T47D (cell line): Measurements from ENCODE around the gene FAM236C.
"Not testable (repeated sequence)": the region's sequence is repeated elsewhere in the genome, so short reads cannot be mapped to it uniquely, and the experiment has no call there.

ENCODE experiments used
- DNase-seq, 2 experiments: peaks; one replicate each; pipeline versions ENCODE4 v3.0.0 to v3.0.0-alpha.2; 2011 to 2012; ENCODE audit warnings: low read depth in 1 of 2, low spot score in 1 of 2
- in situ Hi-C: cut with HindIII; loops from 2 replicates; pipeline ENCODE4 v1.10.0; 2016; ENCODE audit warnings: low sequenced_read_pairs, low pct_unique_long_range_greater_than_20kb

Gene FAM236C

DNA sequence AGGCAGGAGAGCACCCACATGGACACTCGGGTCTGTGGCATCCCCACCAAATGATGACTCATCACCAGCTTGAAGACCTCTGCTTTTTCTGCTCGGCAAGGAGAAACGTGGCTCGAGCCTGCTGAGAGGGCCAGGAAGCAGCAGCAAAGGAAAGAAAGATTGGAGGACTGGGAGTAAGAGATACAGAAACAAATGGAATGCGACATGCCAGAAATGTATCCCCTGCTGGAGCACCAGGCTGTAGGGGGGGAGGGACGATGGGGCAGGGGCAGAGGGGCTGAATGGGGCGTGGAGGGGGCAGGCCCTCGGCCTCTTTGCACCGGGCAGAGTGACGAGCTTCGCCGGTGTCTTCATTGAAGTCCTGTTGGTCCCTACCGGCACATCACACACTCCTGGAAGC, at the start of gene FAM236C:
Gene FAM236C, plus strand, starts transcription at position 301 of the 400 bp plus-strand sequence. CDS start 100 bp downstream, outside the sequence.
- in situ Hi-C loops, DNase-seq: not testable (repeated sequence)

DNA sequence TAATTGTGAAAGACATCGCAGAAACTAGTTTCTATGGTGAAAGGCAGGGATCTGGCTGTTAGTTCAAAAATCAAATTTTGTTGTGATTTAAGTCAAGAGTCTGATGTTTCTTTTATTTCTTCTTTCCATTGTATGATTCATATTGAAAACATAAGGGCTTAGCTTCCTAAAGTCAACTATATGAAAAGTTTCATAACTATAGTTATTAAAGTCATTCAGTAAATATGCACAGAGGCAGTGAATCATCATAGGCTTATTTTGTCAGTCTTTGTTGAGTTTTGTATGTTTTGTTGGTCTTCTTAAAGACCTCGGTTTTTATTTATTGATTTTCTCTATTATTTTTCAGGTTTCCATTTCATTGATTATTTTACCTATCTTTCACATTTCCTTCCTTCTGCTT, 29.5 kb upstream of the FAM236C start:
- in situ Hi-C loops, DNase-seq: not testable (repeated sequence)

DNA sequence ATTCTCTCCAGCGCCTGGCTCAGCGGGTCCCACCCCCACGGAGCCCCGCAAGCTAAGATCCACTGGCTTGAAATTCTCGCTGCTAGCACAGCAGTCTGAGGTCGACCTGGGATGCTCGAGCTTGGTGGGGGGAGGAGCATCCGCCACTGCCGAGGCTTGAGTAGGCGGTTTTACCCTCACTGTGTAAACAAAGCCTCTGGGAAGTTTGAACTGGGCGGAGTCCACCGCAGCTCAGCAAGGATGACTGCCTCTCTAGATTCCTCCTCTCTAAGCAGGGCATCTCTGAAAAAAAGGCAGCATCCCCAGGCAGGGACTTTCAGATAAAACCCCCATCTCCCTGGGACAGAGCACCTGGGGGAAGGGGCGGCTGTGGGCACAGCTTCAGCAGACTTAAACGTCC, 22.7 kb upstream of the FAM236C start:
- in situ Hi-C loops, DNase-seq: not testable (repeated sequence)

- in situ Hi-C loops, DNase-seq: not testable (repeated sequence)
Measured at GRCh38 chrX:72916096-72916495, 3.7 kb downstream of the FAM236C start.

GRCh38 chrX:72932283-72932682, 19.9 kb downstream of the FAM236C start:
- DNase-seq, in situ Hi-C loops: not testable (repeated sequence)

- DNase-seq, in situ Hi-C loops: not testable (repeated sequence)
Measured at GRCh38 chrX:72936455-72936854, 24.0 kb downstream of the FAM236C start.

DNA sequence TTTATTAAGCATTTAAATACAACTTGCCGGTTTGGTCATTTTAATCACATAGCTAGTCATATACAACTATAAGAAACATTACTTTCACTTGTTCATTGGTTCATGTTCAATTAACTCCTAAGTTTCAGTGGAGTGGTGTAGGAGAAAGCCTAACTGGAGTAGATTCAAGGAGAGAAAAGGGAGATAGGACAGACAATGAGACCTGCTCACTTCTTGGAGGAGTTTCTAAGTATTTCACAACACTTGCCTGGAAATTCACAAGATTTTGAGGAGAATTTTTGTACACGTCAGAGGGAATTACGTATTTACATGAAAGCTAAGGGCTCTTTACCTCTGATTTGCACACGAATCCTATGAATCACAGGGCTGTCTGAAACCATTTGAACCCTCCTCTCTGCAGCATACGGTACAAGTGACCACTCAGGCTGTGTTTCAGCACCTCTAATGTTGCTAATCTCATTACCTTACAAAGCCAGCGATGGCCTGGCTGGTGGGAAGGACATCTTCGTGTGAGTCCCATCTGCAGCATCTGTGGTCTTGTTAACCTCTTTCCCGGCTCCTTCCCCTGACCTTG, 24.6 kb downstream of the FAM236C start:
- in situ Hi-C loops, DNase-seq: not testable (repeated sequence)

DNA sequence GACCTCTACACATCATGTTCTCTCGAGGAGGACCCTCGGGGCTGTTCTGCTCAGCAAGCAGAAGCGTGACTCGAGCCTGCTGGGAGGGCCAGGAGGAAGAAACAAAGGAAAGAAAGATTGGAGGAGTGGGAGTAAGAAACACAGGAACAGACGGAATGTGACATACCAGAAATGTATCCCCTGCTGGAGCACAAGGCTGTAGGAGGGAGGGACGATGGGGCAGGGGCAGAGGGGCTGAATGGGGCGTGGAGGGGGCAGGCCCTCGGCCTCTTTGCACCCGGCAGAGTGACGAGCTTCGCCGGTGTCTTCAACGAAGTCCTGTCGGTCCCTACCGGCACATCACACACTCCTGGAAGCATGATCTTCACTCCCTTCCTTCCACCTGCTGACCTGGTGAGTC, 25.5 kb downstream of the FAM236C start, which contains the start of gene FAM236A:
Gene FAM236A, plus strand, starts transcription at position 301 of the 400 bp plus-strand sequence. Its CDS starts 57 bp downstream, at position 358.
- in situ Hi-C loops, DNase-seq: not testable (repeated sequence)

- in situ Hi-C loops, result not testable (repeated sequence)
Measured at GRCh38 chrX:72942272-72942671, 29.9 kb downstream of the FAM236C start.

DNA sequence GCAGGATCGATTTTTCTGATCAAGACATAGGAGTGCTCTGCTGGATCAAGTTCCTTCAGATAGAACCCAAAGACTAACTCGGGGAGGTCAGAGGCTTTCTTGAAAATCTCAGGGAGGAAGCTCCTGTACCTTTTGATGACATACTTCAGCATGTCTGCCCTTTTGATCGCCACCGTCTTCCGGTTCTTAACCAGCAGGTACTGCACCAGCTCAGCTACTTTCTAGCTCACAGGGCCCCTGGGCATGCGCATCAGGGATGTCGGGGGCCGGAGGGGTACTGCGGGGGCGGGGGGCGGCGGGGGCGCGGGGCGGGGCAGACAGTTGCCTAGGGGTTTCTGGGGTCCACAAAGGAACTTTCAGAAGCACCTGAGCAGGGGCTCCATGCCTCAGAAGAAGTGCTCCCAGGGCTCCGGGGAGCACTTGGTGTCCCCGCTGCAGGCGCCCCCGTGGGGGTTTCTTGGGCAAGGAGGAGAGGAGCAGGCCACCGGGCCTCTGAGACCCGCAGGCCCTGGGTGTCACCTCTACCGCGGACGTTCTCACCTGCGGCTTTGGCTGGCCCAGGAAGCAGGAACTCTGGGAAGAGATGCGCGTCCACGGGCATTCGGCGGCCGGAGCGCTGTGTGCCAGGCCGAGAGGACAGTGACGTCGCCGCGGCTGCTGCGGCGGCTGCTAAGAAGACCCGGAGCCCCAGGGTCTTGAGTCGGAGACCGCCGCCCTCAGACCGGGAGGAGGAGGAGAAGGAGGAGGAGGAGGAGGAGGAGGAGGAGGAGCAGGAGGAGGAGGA, 30.8 kb downstream of the FAM236C start:
- in situ Hi-C loops, DNase-seq: not testable (repeated sequence)

More at GRCh38 chrX:72942272-72942671, 29.9 kb downstream of the FAM236C start:
- not testable (repeated sequence) for DNase-seq

DNA sequence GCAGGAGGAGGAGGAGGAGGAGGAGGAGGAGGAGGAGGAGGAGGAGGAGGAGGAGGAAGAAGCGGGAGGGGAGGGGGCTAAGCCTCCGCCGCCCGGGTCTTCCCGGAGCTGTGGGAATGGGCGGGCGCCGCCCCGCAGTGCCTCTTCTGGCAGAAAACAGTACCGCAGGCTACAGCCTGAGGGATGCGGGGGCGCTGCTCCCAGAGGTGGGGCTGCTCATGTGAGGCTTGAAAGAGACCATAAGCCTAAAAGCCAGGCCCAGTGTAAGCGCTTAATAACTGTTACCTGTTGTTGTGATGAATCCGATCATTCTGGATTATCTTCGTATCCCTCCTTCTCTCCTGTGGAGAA, 31.4 kb downstream of the FAM236C start, which contains the start of gene DMRTC1:
Gene DMRTC1, minus strand, starts transcription at position 19 of the 351 bp plus-strand sequence. CDS start 68,143 bp downstream, outside the sequence.
- in situ Hi-C loops, DNase-seq: not testable (repeated sequence)

DNA sequence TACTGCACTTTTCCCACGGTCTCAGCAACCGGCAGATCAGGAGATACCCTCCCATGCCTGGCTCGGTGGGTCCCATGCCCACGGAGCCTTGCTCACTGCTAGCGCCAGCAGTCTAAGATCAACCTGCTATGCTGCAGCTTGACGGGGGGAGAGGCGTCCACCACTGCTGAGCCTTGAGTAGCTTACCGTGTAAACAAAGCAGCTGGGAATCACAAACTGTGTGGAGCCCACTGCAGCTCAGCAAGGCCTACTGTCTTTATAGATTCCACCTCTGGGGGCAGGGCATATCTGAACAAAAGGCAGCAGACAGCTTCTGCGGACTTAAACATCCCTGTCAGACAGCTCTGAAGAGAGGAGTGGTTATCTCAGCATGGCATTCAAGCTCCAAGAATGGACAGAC, 47.6 kb downstream of the FAM236C start:
- in situ Hi-C loops, DNase-seq: not testable (repeated sequence)
